GM12878 (cell line): ENCODE data around the gene NIFK. TPM values are rescaled to one million over a fixed set of nuclear protein-coding genes. Genes with fewer than 3 reads are reported as not detected.

ENCODE experiments used
- ATAC-seq: fragments of 200-7000 bp; cut with Tn5 transposase; 3 replicates; pipeline ENCODE4 v1.9.1; 2020; ENCODE audit warnings: mild to moderate bottlenecking, moderate library complexity
- BruUV-seq: library from RNA; stranded (reverse); fragments of 400-500 nt; replicated peaks from 2 replicates; lab custom pipeline; 2021; lab: Mats Ljungman, UMichigan
- CTCF ChIA-PET: fragments of 300-600 bp; sonication (Branson Sonifier 250); formaldehyde crosslinking; extraction: SDS; loops from one replicate; lab custom pipeline; 2021; ENCODE audit warnings: inconsistent platforms; lab: Yijun Ruan, JAX
- POLR2A ChIA-PET: fragments of 350-600 bp; formaldehyde crosslinking; extraction: SDS; loops from one replicate; lab custom pipeline; 2021; ENCODE audit warnings: inconsistent platforms; lab: Charles Lee
- RAD21 ChIA-PET: fragments of 300-600 bp; sonication (Branson Sonifier 250); formaldehyde crosslinking; loops from one replicate; lab custom pipeline; 2023; ENCODE audit warnings: antibody characterized with exemption; ENCODE audit not compliant: unreplicated experiment; lab: Charles Lee
- SMC1A ChIA-PET: fragments of 300-600 bp; sonication (Branson Sonifier 250); formaldehyde crosslinking; loops from one replicate; lab custom pipeline; 2023; ENCODE audit not compliant: unreplicated experiment, uncharacterized antibody; lab: Charles Lee
- DNase-seq: peaks from one replicate; pipeline ENCODE4 v3.0.0-alpha.2; 2011; ENCODE audit warnings: low read depth, low spot score
- FAIRE-seq: peaks from 3 replicates; lab custom pipeline; 2011; peaks lifted over from hg19 to GRCh38; lab: Jason Lieb, UNC
- H2AFZ ChIP-seq: 2 replicates; pipeline ENCODE4 v1.6.0; 2011; ENCODE audit warnings: low read depth, low read length, control low read depth; ENCODE audit not compliant: control insufficient read depth
- H3K27ac ChIP-seq: 2 replicates; pipeline ENCODE4 v1.5.1; 2011; ENCODE audit warnings: control low read depth; ENCODE audit not compliant: control insufficient read depth, insufficient read depth
- H3K27me3 ChIP-seq, 2 experiments: replicated peaks in 1 of 2; 2 replicates each; pipeline versions ENCODE4 v1.6.0 to v1.6.1; 2011; ENCODE audit warnings: low read length in 1 of 2; ENCODE audit not compliant: control insufficient read depth in 2 of 2, insufficient read depth in 2 of 2
- H3K36me3 ChIP-seq, 2 experiments: 2 replicates each; pipeline ENCODE4 v1.5.1; 2011; ENCODE audit warnings: low read length in 1 of 2; ENCODE audit not compliant: control insufficient read depth in 2 of 2, insufficient read depth in 2 of 2
- H3K4me1 ChIP-seq: 2 replicates; pipeline ENCODE4 v1.6.1; 2011; ENCODE audit warnings: mild to moderate bottlenecking, low read length, moderate library complexity, mixed read lengths; ENCODE audit not compliant: control insufficient read depth, insufficient read depth
- H3K4me2 ChIP-seq: 2 replicates; pipeline ENCODE4 v1.6.0; 2011; ENCODE audit warnings: control low read depth; ENCODE audit not compliant: control insufficient read depth, insufficient read depth
- H3K4me3 ChIP-seq: fragments of 200-600 bp; sonication (generic); 2 replicates; pipeline ENCODE4 v1.5.1; 2016
- H3K79me2 ChIP-seq: 2 replicates; pipeline ENCODE4 v1.6.0; 2011; ENCODE audit warnings: low read length; ENCODE audit not compliant: control insufficient read depth, insufficient read depth
- H3K9ac ChIP-seq: 2 replicates; pipeline ENCODE4 v1.8.0; 2011; ENCODE audit warnings: low read length, control low read depth, mixed read lengths; ENCODE audit not compliant: control insufficient read depth, insufficient read depth
- H3K9me3 ChIP-seq: replicated peaks from 3 replicates; pipeline ENCODE4 v1.5.1; 2011; ENCODE audit warnings: mild to moderate bottlenecking, low read length; ENCODE audit not compliant: control insufficient read depth, insufficient read depth
- H4K20me1 ChIP-seq: 2 replicates; pipeline ENCODE4 v1.6.0; 2011; ENCODE audit not compliant: control insufficient read depth, insufficient read depth
- CREM ChIP-seq: IDR thresholded peaks from 2 replicates; pipeline ENCODE4 v1.6.1; 2014; ENCODE audit warnings: antibody characterized with exemption, low read depth
- EGR1 ChIP-seq, 2 experiments: IDR thresholded peaks; 1 replicate in 1 of 2; 2 replicates in 1 of 2; pipeline ENCODE4 v1.6.1; 2011 to 2012; ENCODE audit warnings: low read depth in 2 of 2, low read length in 2 of 2, borderline replicate concordance in 1 of 2, mild to moderate bottlenecking in 1 of 2, moderate library complexity in 1 of 2
- FOXM1 ChIP-seq: IDR thresholded peaks from 2 replicates; pipeline ENCODE4 v1.6.1; 2012; ENCODE audit warnings: low read depth, mild to moderate bottlenecking, inconsistent platforms, low read length, moderate library complexity
- HDAC2 ChIP-seq: fragments of 200-600 bp; sonication (generic); IDR thresholded peaks from 2 replicates; pipeline ENCODE4 v1.6.1; 2017
- JUND ChIP-seq: IDR thresholded peaks from 2 replicates; pipeline ENCODE4 v1.6.1; 2012; ENCODE audit warnings: low read depth, mild to moderate bottlenecking, low read length, improper control_type of control experiment, moderate library complexity
- KDM1A ChIP-seq: fragments of 200-600 bp; sonication (generic); IDR thresholded peaks from 2 replicates; pipeline ENCODE4 v1.6.1; 2016; ENCODE audit warnings: borderline replicate concordance
- NKRF ChIP-seq: fragments of 450-650 bp; conservative IDR thresholded peaks from 2 replicates; pipeline ENCODE4 v1.6.1; 2017; ENCODE audit warnings: mild to moderate bottlenecking, moderate library complexity
- NR2C1 ChIP-seq: fragments of 450-650 bp; IDR thresholded peaks from 2 replicates; pipeline ENCODE4 v1.6.1; 2017; ENCODE audit warnings: antibody characterized with exemption, mild to moderate bottlenecking, moderate library complexity
- PBX3 ChIP-seq: IDR thresholded peaks from 2 replicates; pipeline ENCODE4 v1.6.1; 2011; ENCODE audit warnings: mild to moderate bottlenecking, low read depth, low read length, moderate library complexity; ENCODE audit not compliant: insufficient replicate concordance
- POLR2AphosphoS5 ChIP-seq: IDR thresholded peaks from 2 replicates; pipeline ENCODE4 v1.6.1; 2011; ENCODE audit warnings: mild to moderate bottlenecking, low read length, inconsistent platforms
- RELA ChIP-seq: fragments of 450-650 bp; IDR thresholded peaks from 2 replicates; pipeline ENCODE4 v1.8.0; 2014; ENCODE audit warnings: borderline replicate concordance; ENCODE audit not compliant: partially characterized antibody
- SMARCA5 ChIP-seq: fragments of 450-650 bp; IDR thresholded peaks from 2 replicates; pipeline ENCODE4 v1.6.1; 2017; ENCODE audit warnings: mild to moderate bottlenecking
- SREBF2 ChIP-seq: IDR thresholded peaks from 2 replicates; pipeline ENCODE4 v1.6.1; 2012; ENCODE audit warnings: mild to moderate bottlenecking, low read length
- TCF7 ChIP-seq: IDR thresholded peaks from 2 replicates; pipeline ENCODE4 v1.6.1; 2014; ENCODE audit warnings: antibody characterized with exemption, borderline replicate concordance
- ZNF384 ChIP-seq: IDR thresholded peaks from 2 replicates; pipeline ENCODE4 v1.6.1; 2012; ENCODE audit warnings: low read depth, mild to moderate bottlenecking, low read length, improper control_type of control experiment, borderline replicate concordance
- WGBS: methylation state at CpG from one replicate; pipeline ENCODE4 v1.1.6; 2016; ENCODE audit warnings: low lambda C conversion rate; ENCODE audit not compliant: insufficient replicate concordance, insufficient coverage; ENCODE audit errors: missing lambda C conversion rate; 5-methylcytosine and 5-hydroxymethylcytosine counted together
- in situ Hi-C: fragments of 300-500 bp; cut with MboI; formaldehyde crosslinking; loops from 9 replicates; pipeline ENCODE4 v1.14.3; 2018; ENCODE audit warnings: mixed read lengths
- intact Hi-C: fragments of 100-400 bp; cut with micrococcal nuclease; formaldehyde crosslinking; loops from one replicate; pipeline ENCODE4 v1.14.2; 2022; ENCODE audit not compliant: unreplicated experiment
- polyA plus RNA-seq, 11 experiments: library from polyadenylated mRNA; depleted of rRNA in 4 of 11; unstranded in 6 of 11; stranded (reverse) in 5 of 11; fragments of >200 nt; fragmentation: Nextera tagmentation in 4 of 11; fragmentation: Illumina TruSeq in 1 of 11; extraction: Ambion mirVana in 4 of 11; extraction: Trizol in 1 of 11; gene quantifications; 1 replicate in 1 of 11; 2 replicates in 10 of 11; pipeline versions ENCODE4 v1.2.1 to v1.2.3, GENCODE V29; 2011 to 2016; ENCODE audit warnings: inconsistent platforms in 2 of 11, missing spikeins in 2 of 11, low read depth in 1 of 11
- total RNA-seq, 4 experiments: library from RNA; depleted of rRNA in 3 of 4; stranded (reverse); fragments of >200 nt in 3 of 4; fragmentation: Illumina TruSeq in 1 of 4; extraction: Trizol in 1 of 4; gene quantifications; 2 replicates each; pipeline versions ENCODE4 v1.2.1 to v1.2.3, GENCODE V29; 2013 to 2021
- TF ChIP-seq, protein P1 (sequence below): fragments of 450-650 bp; IDR thresholded peaks from 2 replicates; pipeline ENCODE4 v1.6.1; 2016; ENCODE audit warnings: mild to moderate bottlenecking
- TF ChIP-seq, protein P2 (sequence below): IDR thresholded peaks from 2 replicates; pipeline ENCODE4 v1.6.1; 2011; ENCODE audit warnings: low read depth, low read length, improper control_type of control experiment, borderline replicate concordance
- TF ChIP-seq, protein P3 (sequence below): IDR thresholded peaks from 2 replicates; pipeline ENCODE4 v1.6.1; 2012; ENCODE audit warnings: low read depth, low read length, improper control_type of control experiment

The NIFK gene
- total and polyA plus RNA-seq, 10 of the 15 experiments (the other 5 are each of a cell fraction or from before 2014, with no cell fraction given) = 47.2 to 286 (median 157) TPM

DNA sequence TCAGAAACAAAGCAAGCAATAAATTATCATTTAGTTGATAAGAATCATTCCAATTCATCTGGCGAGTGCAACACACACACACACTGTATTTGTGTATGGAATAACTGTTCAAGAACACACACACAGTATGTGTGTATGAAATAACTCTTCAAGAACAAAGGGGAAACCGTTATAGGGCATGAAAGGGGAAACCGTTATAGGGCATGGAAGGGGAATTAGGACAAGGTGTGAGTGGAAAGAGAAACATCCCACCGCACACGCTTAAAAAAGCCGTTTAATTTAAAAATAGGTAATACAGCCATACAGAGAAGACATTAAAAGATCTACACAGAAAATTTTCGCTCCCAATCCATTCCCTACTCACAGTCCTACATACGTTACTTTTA lies 18.2 kb upstream of the NIFK start:
- no peak for ATAC-seq
- ChIA-PET POLR2A (no interaction called here), SMC1A (no interaction called here), CTCF (interaction anchor here (2.1 kb wide), 1 partner anchor 19 kb away, joined by 6 read pairs; no protein-coding TSS in a partner anchor)
- peak overlapping the region; percentile 66 for H3K4me2 ChIP-seq
- no peaks in the 10 kb centered on the region for H3K27me3 ChIP-seq
- H3K9me3 ChIP-seq = no peaks in the 10 kb centered on the region
- H3K4me3 ChIP-seq = peak overlapping the region; percentile 71
- no peaks in the 10 kb centered on the region for H4K20me1 ChIP-seq
- H3K36me3 ChIP-seq = peaks cover 0 to under 1% of the 10 kb centered on the region in 2 experiments; a peak in 1 of 4 replicates
- in situ Hi-C loops = no loop called here
- H3K9ac ChIP-seq = peak overlapping the region; percentile 41
- peak overlapping the region; percentile 54 for H2AFZ ChIP-seq
- no peak for FAIRE-seq
- no peak overlapping the region for H3K27ac ChIP-seq
- intact Hi-C loops = no loop called here
- H3K4me1 ChIP-seq = no peaks in the 10 kb centered on the region; the same call in 1 of the 2 replicates
- H3K79me2 ChIP-seq = peaks cover 26% of the 10 kb centered on the region
- WGBS = 3% methylated on average over 8 of the region's 8 CpGs
- BruUV-seq = TSS peak; percentile 97
- DNase-seq = no peak
- TF ChIP-seq, protein P1, sequence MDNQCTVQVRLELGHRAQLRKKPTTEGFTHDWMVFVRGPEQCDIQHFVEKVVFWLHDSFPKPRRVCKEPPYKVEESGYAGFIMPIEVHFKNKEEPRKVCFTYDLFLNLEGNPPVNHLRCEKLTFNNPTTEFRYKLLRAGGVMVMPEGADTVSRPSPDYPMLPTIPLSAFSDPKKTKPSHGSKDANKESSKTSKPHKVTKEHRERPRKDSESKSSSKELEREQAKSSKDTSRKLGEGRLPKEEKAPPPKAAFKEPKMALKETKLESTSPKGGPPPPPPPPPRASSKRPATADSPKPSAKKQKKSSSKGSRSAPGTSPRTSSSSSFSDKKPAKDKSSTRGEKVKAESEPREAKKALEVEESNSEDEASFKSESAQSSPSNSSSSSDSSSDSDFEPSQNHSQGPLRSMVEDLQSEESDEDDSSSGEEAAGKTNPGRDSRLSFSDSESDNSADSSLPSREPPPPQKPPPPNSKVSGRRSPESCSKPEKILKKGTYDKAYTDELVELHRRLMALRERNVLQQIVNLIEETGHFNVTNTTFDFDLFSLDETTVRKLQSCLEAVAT = no peak
- TF ChIP-seq CREM (no peak), HDAC2 (no peak), ZNF384 (no peak), PBX3 (no peak), SMARCA5 (no peak), POLR2AphosphoS5 (no peak), KDM1A (no peak), EGR1 (IDR thresholded peaks at IDR 0.05; ENCODE audit: borderline replicate concordance in 1 of 2, low read depth in 2 of 2, low read length in 2 of 2) (no peak), JUND (no peak), NR2C1 (no peak), TCF7 (no peak), FOXM1 (no peak), RELA (no peak), NKRF (no peak), SREBF2 (no peak)
- TF ChIP-seq, protein P2, sequence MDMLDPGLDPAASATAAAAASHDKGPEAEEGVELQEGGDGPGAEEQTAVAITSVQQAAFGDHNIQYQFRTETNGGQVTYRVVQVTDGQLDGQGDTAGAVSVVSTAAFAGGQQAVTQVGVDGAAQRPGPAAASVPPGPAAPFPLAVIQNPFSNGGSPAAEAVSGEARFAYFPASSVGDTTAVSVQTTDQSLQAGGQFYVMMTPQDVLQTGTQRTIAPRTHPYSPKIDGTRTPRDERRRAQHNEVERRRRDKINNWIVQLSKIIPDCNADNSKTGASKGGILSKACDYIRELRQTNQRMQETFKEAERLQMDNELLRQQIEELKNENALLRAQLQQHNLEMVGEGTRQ = no peak
- TF ChIP-seq, protein P3, sequence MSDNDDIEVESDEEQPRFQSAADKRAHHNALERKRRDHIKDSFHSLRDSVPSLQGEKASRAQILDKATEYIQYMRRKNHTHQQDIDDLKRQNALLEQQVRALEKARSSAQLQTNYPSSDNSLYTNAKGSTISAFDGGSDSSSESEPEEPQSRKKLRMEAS = no peak
- TF ChIP-seq, all 136 proteins: peak for 0
- RAD21 ChIA-PET = interaction anchor here (1.0 kb wide), 1 partner anchor 223 kb away, joined by 3 read pairs; no protein-coding TSS in a partner anchor
